Posterior vena cava (tissue), 2 donors: ENCODE results near the gene ISG15. TPM values are rescaled to one million over a fixed set of nuclear protein-coding genes. Genes with fewer than 3 reads are reported as not detected.
"Not testable (repeated sequence)": the region's sequence is repeated elsewhere in the genome, so short reads cannot be mapped to it uniquely, and the experiment has no call there.

Experiments used
- DNase-seq: peaks from one replicate; pipeline ENCODE4 v3.0.0-alpha.2; 2020; ENCODE audit warnings: low spot score
- intact Hi-C, 2 donors: fragments of 100-400 bp; cut with DNase I; formaldehyde crosslinking; loops; one replicate each; pipeline versions ENCODE4 v1.14.1 to v1.14.2; 2022 to 2023
- total RNA-seq, 2 donors: library from RNA; stranded (reverse); fragmentation: NEBNext Ultra II Directional; extraction: Animal tissue kit (Norgen Biotek cat#: 25700); gene quantifications; one replicate each; pipeline ENCODE4 v1.2.1, GENCODE V29; 2021
- donor health status: DM: yes; HTN: yes; CAD: no.
- donor health status: DM: yes; HTN: yes; CAD: no.

The ISG15 gene
- total RNA-seq, 2 donors from 2014 or later = 22.9 to 47.3 TPM

- DNase-seq, intact Hi-C loops: not testable (repeated sequence)
Measured at GRCh38 chr1:988061-988460, 25.2 kb upstream of the ISG15 start.

GRCh38 chr1:991275-991674, 22.0 kb upstream of the ISG15 start:
- DNase-seq, intact Hi-C loops: not testable (repeated sequence)

GRCh38 chr1:991895-992294, 21.4 kb upstream of the ISG15 start:
- intact Hi-C loops = no loop called here
- no peak for DNase-seq

- intact Hi-C loops = no loop called here
- DNase-seq = no peak
Measured at GRCh38 chr1:992362-992761, 20.9 kb upstream of the ISG15 start.

- DNase-seq = no peak
- intact Hi-C loops = no loop called here
Measured at GRCh38 chr1:993379-993995, 19.8 kb upstream of the ISG15 start.

- intact Hi-C loops, DNase-seq: not testable (repeated sequence)
Measured at GRCh38 chr1:994546-994945, 18.8 kb upstream of the ISG15 start.

GRCh38 chr1:995665-996633, 17.3 kb upstream of the ISG15 start:
- intact Hi-C loops = no loop called here
- no peak for DNase-seq

- DNase-seq = no peak
- intact Hi-C loops = loop anchor here in 1 of 2 donors (1.0 kb wide), 1 partner anchor 156 kb away; no protein-coding TSS in a partner anchor
Measured at GRCh38 chr1:996851-997712, 16.2 kb upstream of the ISG15 start.

- no peak for DNase-seq
- intact Hi-C loops = loop anchor here in 1 of 2 donors (1.0 kb wide), 1 partner anchor 156 kb away; no protein-coding TSS in a partner anchor
Measured at GRCh38 chr1:997713-997992, 15.6 kb upstream of the ISG15 start.

GRCh38 chr1:997993-998744, 15.1 kb upstream of the ISG15 start:
- DNase-seq = peak; percentile 81
- intact Hi-C loops = loop anchor here in 1 of 2 donors (1.0 kb wide), 1 partner anchor 155 kb away; no protein-coding TSS in a partner anchor

- intact Hi-C loops = no loop called here
- no peak for DNase-seq
Measured at GRCh38 chr1:998745-998994, 14.6 kb upstream of the ISG15 start.

- intact Hi-C loops = no loop called here
- no peak for DNase-seq
Measured at GRCh38 chr1:998995-999724, 14.1 kb upstream of the ISG15 start.

GRCh38 chr1:999725-1000356, 13.5 kb upstream of the ISG15 start, which contains the start of gene HES4:
TSS of gene HES4 (minus strand) at chr1:1000097. CDS start at chr1:999973, 124 bp downstream.
- DNase-seq = peak; percentile 97
- intact Hi-C loops = no loop called here

GRCh38 chr1:1000357-1001056, 12.8 kb upstream of the ISG15 start:
- peak; percentile 94 for DNase-seq
- intact Hi-C loops = no loop called here

GRCh38 chr1:1001057-1001783, 12.1 kb upstream of the ISG15 start:
- intact Hi-C loops = no loop called here
- no peak for DNase-seq

GRCh38 chr1:1003618-1004419, 9.5 kb upstream of the ISG15 start:
- no peak for DNase-seq

More at GRCh38 chr1:1003618-1004419, 9.5 kb upstream of the ISG15 start:
- intact Hi-C loops = no loop called here
